H1 (cell line): Measurements from ENCODE around the gene RAPGEF1. TPM values are rescaled to one million over a fixed set of nuclear protein-coding genes. Genes with fewer than 3 reads are reported as not detected.

Experiments used
- CBX5 ChIP-seq: fragments of 300-800, 300-1000 bp; sonication (generic); IDR thresholded peaks from 2 replicates; pipeline ENCODE4 v1.7.1; 2016; ENCODE audit warnings: antibody characterized with exemption, low read length, low read depth
- CHD1 ChIP-seq: IDR thresholded peaks from 2 replicates; pipeline ENCODE4 v1.6.1; 2012; ENCODE audit warnings: low read depth, low read length, improper control_type of control experiment
- HDAC2 ChIP-seq, 2 experiments: fragments of 300-600 bp in 1 of 2; sonication (generic) in 1 of 2; IDR thresholded peaks; 2 replicates each; pipeline ENCODE4 v1.6.1; 2011 to 2012; ENCODE audit warnings: low read depth in 2 of 2, low read length in 2 of 2, mild to moderate bottlenecking in 2 of 2, moderate library complexity in 2 of 2, borderline replicate concordance in 1 of 2, inconsistent platforms in 1 of 2
- KDM1A ChIP-seq: fragments of 200-600, 300-600 bp; sonication (generic); IDR thresholded peaks from 2 replicates; pipeline ENCODE4 v1.7.1; 2016; ENCODE audit warnings: mild to moderate bottlenecking, low read length, borderline replicate concordance
- POU5F1 ChIP-seq: IDR thresholded peaks from 2 replicates; pipeline ENCODE4 v1.6.1; 2011; ENCODE audit warnings: low read depth, mild to moderate bottlenecking, low read length, moderate library complexity
- RXRA ChIP-seq: IDR thresholded peaks from 2 replicates; pipeline ENCODE4 v1.6.1; 2011; ENCODE audit warnings: low read depth, mild to moderate bottlenecking, low read length, moderate library complexity; ENCODE audit not compliant: insufficient read depth
- SIX5 ChIP-seq: IDR thresholded peaks from 2 replicates; pipeline ENCODE4 v1.6.1; 2011; ENCODE audit warnings: mild to moderate bottlenecking, low read depth, low read length
- TCF12 ChIP-seq: IDR thresholded peaks from 2 replicates; pipeline ENCODE4 v1.6.1; 2011; ENCODE audit warnings: low read depth, mild to moderate bottlenecking, low read length
- polyA plus RNA-seq, 7 experiments: library from polyadenylated mRNA; depleted of rRNA in 3 of 7; stranded (reverse) in 5 of 7; unstranded in 2 of 7; fragments of >200 nt in 5 of 7; fragments of 200-250 nt in 2 of 7; gene quantifications; 1 replicate in 5 of 7; 2 replicates in 1 of 7; 4 replicates in 1 of 7; pipeline versions ENCODE4 v1.2.1 to v1.2.3, GENCODE V29; 2011 to 2013; ENCODE audit warnings: missing spikeins in 2 of 7, mixed read lengths in 2 of 7
- total RNA-seq: library from RNA; stranded (reverse); fragmentation: NEBNext Ultra II Directional; extraction: Animal tissue kit (Norgen Biotek cat#: 25700); gene quantifications from 2 replicates; pipeline ENCODE4 v1.2.1, GENCODE V29; 2021

RAPGEF1 gene
- total and polyA plus RNA-seq, 2 of the 8 experiments (the other 6 are each of a cell fraction or from before 2014, with no cell fraction given) = 29.7 to 78.9 TPM

- TF ChIP-seq RXRA (no peak), CBX5 (no peak), TCF12 (no peak), KDM1A (no peak), SIX5 (no peak), HDAC2 (IDR thresholded peaks at IDR 0.05; ENCODE audit: borderline replicate concordance in 1 of 2, low read depth in 2 of 2, low read length in 2 of 2) (no peak), CHD1 (no peak), POU5F1 (no peak)
- TF ChIP-seq, all 59 proteins: peak for 0
These were observed 12.5 kb upstream of the RAPGEF1 start (continued) for GRCh38 chr9:131752231-131752884.
